GM12874 (cell line): ENCODE measurements around the gene LMO7.

ENCODE experiments used
- CTCF ChIP-seq: IDR thresholded peaks from 2 replicates; pipeline ENCODE4 v1.5.1; 2011; ENCODE audit warnings: low read depth, mild to moderate bottlenecking, control low read depth, low read length, moderate library complexity; ENCODE audit not compliant: insufficient read depth

Gene LMO7

DNA sequence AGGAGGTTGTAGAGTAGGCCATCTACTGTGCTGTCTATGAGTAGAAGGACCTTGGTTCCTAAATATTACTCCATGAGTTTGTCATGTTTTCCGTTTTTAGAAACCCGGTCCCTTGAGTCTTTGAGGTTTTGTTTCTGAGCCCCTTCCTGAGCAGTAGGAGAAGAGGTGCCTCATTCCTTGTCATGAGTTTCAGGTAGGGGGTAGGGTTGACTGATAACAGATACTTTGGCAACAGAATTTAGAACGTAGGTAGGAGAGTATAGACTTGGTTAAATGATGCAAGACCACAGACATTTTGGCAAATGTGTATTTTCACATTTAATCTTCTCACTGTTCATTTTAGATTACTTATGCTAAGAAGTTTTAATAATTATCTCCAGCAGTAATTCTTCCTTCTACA lies 24.6 kb downstream of the LMO7 start:
- no peak for TF ChIP-seq CTCF

- no peak for TF ChIP-seq CTCF
Observed at GRCh38 chr13:75661443-75661842, 25.3 kb downstream of the LMO7 start.

GRCh38 chr13:75666646-75667351 lies 30.7 kb downstream of the LMO7 start:
- no peak for TF ChIP-seq CTCF

DNA sequence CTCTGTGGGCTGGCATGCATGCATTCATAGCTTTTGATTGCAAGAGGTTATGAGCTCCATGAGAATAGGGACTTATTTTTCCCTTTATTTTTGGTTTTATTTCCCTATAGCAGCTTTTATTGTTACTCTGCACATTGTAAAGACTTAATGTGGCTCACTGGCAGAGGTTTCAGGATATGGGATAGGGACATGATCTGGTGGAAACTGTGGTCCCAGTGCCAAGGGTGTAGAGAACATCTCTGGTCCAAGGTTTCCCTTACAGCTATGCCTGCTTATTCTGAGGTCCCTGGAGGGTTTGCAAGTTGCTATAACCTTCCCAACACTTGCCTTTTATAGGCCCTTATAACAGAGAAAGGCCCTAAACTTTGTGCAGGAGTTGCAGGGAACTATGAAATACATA lies 33.6 kb downstream of the LMO7 start:
- no peak for TF ChIP-seq CTCF

- no peak for TF ChIP-seq CTCF
Observed at GRCh38 chr13:75670496-75670895, 34.4 kb downstream of the LMO7 start.

DNA sequence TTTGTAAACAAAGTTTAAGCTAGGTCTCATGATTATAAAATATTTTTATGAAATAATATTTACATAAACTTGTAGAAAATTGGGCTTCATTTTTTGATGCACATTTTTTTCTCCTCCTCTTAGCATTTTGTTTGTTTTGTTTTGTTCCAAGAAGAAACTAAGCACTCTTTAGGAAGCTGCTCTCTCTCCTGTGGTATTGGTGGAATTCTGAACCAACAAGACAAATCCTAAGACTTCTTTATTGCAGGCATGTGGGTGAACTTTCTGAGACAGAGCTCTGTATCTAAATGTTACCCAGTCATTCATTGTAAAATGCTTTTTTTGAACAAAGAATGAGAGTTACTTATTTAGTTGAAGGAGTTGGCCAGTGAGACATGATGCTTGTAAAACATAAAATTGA lies 39.3 kb downstream of the LMO7 start:
- TF ChIP-seq CTCF: no peak

GRCh38 chr13:75679459-75679858 lies 43.3 kb downstream of the LMO7 start:
- no peak for TF ChIP-seq CTCF
